HepG2 (cell line): ENCODE measurements around the gene ZCCHC8.

Experiments
- EED ChIP-seq: sonication (generic); formaldehyde crosslinking; IDR thresholded peaks from 2 replicates; pipeline ENCODE4 v1.5.0; 2020; ENCODE audit warnings: mild to moderate bottlenecking, missing genetic modification reagents
- FOSL2 ChIP-seq: sonication (generic); formaldehyde crosslinking; IDR thresholded peaks from 2 replicates; pipeline ENCODE4 v1.4.0; 2020; ENCODE audit warnings: missing genetic modification reagents
- ZSCAN12 ChIP-seq: sonication (generic); formaldehyde crosslinking; IDR thresholded peaks from 2 replicates; pipeline ENCODE4 v1.9.0; 2021; ENCODE audit warnings: mild to moderate bottlenecking, missing genetic modification reagents

GRCh38 chr12:122519418-122519817 is 18.7 kb upstream of the ZCCHC8 start:
- TF ChIP-seq EED (CRISPR knock-in tag), result no peak
- no peak for TF ChIP-seq FOSL2 (CRISPR knock-in tag)
- no peak for TF ChIP-seq ZSCAN12 (CRISPR knock-in tag)
